Body of pancreas (tissue), 4 donors: ENCODE measurements around the gene UBXN4. TPM values are rescaled to one million over a fixed set of nuclear protein-coding genes. Genes with fewer than 3 reads are reported as not detected.

Experiments used
- ATAC-seq: fragments of 150-250 bp; one replicate; pipeline ENCODE4 v1.9.1; 2016
- DNase-seq, 4 donors: peaks; one replicate each; pipeline ENCODE4 v3.0.0-alpha.2; 2019
- H3K27ac ChIP-seq, 4 donors: fragments of 200-600 bp; sonication (generic); 1 replicate in 3 of 4; 2 replicates in 1 of 4; pipeline versions ENCODE4 v1.5.1 to v1.6.1; 2016 to 2019; ENCODE audit warnings: mild to moderate bottlenecking in 1 of 4, mixed read lengths in 1 of 4, moderate library complexity in 1 of 4
- H3K27me3 ChIP-seq, 2 donors: fragments of 200-600 bp; sonication (generic); one replicate each; pipeline ENCODE4 v1.6.0; 2016; ENCODE audit warnings: mild to moderate bottlenecking in 1 of 2
- H3K36me3 ChIP-seq, 2 donors: fragments of 200-600 bp; sonication (generic); replicated peaks in 1 of 2; 2 replicates each; pipeline ENCODE4 v1.5.1; 2016; ENCODE audit warnings: low read depth in 2 of 2; ENCODE audit not compliant: insufficient read depth in 1 of 2
- H3K4me1 ChIP-seq: fragments of 200-600 bp; sonication (generic); one replicate; pipeline ENCODE4 v1.6.0; 2016
- H3K4me3 ChIP-seq, 2 donors: fragments of 200-600 bp; sonication (generic); 1 replicate in 1 of 2; 2 replicates in 1 of 2; pipeline ENCODE4 v1.5.1; 2016 to 2019
- H3K9me3 ChIP-seq, 3 donors: fragments of 200-600 bp; sonication (generic); 1 replicate in 2 of 3; 2 replicates in 1 of 3; pipeline ENCODE4 v1.5.1; 2016
- CTCF ChIP-seq, 7 experiments: fragments of 450-650 bp in 4 of 7; fragments of 200-600 bp in 3 of 7; sonication (generic) in 3 of 7; IDR thresholded peaks; one replicate each; pipeline ENCODE4 v1.5.1; 2016 to 2019; ENCODE audit warnings: antibody characterized with exemption in 7 of 7
- POLR2A ChIP-seq, 3 donors: fragments of 450-650 bp; IDR thresholded peaks; one replicate each; pipeline ENCODE4 v1.6.1; 2016; ENCODE audit warnings: antibody characterized with exemption in 3 of 3, mild to moderate bottlenecking in 2 of 3
- WGBS, 2 donors: methylation state at CpG; one replicate each; pipeline ENCODE4 v1.1.5; 2017; 5-methylcytosine and 5-hydroxymethylcytosine counted together
- intact Hi-C: fragments of 100-400 bp; cut with DNase I; formaldehyde crosslinking; loops from one replicate; pipeline ENCODE4 v1.15.1; 2023
- small RNA-seq: library from RNA; depleted of rRNA; stranded (forward); fragments of <200 nt; gene quantifications from one replicate; pipeline ENCODE3, GENCODE V24; 2016
- total RNA-seq, 2 donors: library from RNA; depleted of rRNA; stranded (reverse); fragments of >200 nt; gene quantifications; one replicate each; pipeline ENCODE4 v1.1.0, GENCODE V29; 2016

UBXN4 gene
- total RNA-seq, 2 donors from 2014 or later = 55.7 to 70.3 TPM

- no peaks in the 10 kb centered on the region for H3K9me3 ChIP-seq
- no peaks in the 10 kb centered on the region for H3K36me3 ChIP-seq
- no peak overlapping the region for H3K4me3 ChIP-seq
- H3K27ac ChIP-seq = no peak overlapping the region
- whole genome bisulfite sequencing, 2 donors = 66 to 67% methylated on average over 14 of the region's 14 CpGs
- DNase-seq (no peak), ATAC-seq (no peak)
- H3K4me1 ChIP-seq = no peaks in the 10 kb centered on the region
- H3K27me3 ChIP-seq = no peaks in the 10 kb centered on the region
- intact Hi-C loops = no loop called here
- TF ChIP-seq CTCF (IDR thresholded peaks at IDR 0.05) (no peak), POLR2A (IDR thresholded peaks at IDR 0.05) (no peak)
Measured at GRCh38 chr2:135831180-135831812, 89.6 kb downstream of the UBXN4 start.

DNA sequence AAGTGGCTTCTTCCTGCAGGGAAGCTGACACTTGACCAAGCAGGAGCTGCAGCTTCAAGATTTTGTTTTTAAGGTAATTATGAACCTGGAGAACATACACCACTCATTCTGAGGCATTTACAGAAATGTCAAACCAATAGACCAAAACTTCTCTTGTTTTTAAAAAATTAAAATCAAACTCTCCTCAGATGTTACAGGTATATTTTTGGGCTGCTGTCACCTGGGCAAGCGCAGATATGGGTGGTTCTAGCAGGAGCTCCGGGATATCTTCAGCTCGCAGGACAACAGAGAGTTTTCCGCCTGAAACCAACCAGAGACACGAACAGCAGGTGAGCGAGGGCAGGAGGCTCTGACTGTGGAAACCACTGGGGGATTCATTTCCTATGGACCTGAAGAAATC is 91.2 kb downstream of the UBXN4 start:
- intact Hi-C loops = no loop called here
- no peak for DNase-seq
- H3K4me1 ChIP-seq = no peaks in the 10 kb centered on the region
- no peak for TF ChIP-seq CTCF (IDR thresholded peaks at IDR 0.05)
- no peaks in the 10 kb centered on the region for H3K27me3 ChIP-seq
- H3K4me3 ChIP-seq = no peak overlapping the region
- no peaks in the 10 kb centered on the region for H3K9me3 ChIP-seq
- no peak for ATAC-seq
- no peaks in the 10 kb centered on the region for H3K36me3 ChIP-seq
- H3K27ac ChIP-seq = no peak overlapping the region
- WGBS, 2 donors = 85 to 90% methylated on average over 6 of the region's 6 CpGs

Small RNA genes lying within 50 kb of the gene (small RNA-seq; reads per million reads assigned to genes)
- not detected for gene RF00019

Other genes starting within 250 kb of the UBXN4 start
- 10 to 100 TPM in 1 of 2 donors, 1 to 10 TPM in 1; 3.4 to 10.2 TPM for gene ZRANB3, start 210.6 kb upstream of the UBXN4 start, total RNA-seq
- 10 to 100 TPM; 14.5 to 60.3 TPM for gene R3HDM1, start 210.4 kb upstream of the UBXN4 start, total RNA-seq
- not detected for gene LCT, start 95.3 kb downstream of the UBXN4 start, total RNA-seq
- gene MCM6, start 134.6 kb downstream of the UBXN4 start, total RNA-seq = 1 to 10 TPM; 1.0 to 4.9 TPM
- 10 to 100 TPM; 22.1 to 29.3 TPM for gene DARS1, start 243.8 kb downstream of the UBXN4 start, total RNA-seq